Cardiac muscle cell (in vitro differentiated cells and primary cell): Measurements from ENCODE around the gene ARHGAP1. TPM values are rescaled to one million over a fixed set of nuclear protein-coding genes. Genes with fewer than 3 reads are reported as not detected.
A peak's percentile ranks its signal among the peaks of the same experiment; 100 is the strongest.
"Not testable (repeated sequence)": the region's sequence is repeated elsewhere in the genome, so short reads cannot be mapped to it uniquely, and the experiment has no call there.

Experiments
- DNase-seq, 2 donors: peaks; one replicate each; pipeline versions ENCODE4 v3.0.0 to v3.0.0-alpha.2; 2010 to 2017; ENCODE audit warnings: low read depth in 1 of 2, low spot score in 1 of 2
- H3K27ac ChIP-seq: fragments of 200-600 bp; sonication (generic); 2 replicates; pipeline ENCODE4 v1.5.1; 2016
- H3K27me3 ChIP-seq: fragments of 200-600 bp; sonication (generic); 2 replicates; pipeline ENCODE4 v1.6.0; 2016; ENCODE audit warnings: control low read depth
- H3K36me3 ChIP-seq: fragments of 200-600 bp; sonication (generic); 2 replicates; pipeline ENCODE4 v1.5.1; 2016; ENCODE audit warnings: control low read depth
- H3K4me1 ChIP-seq: fragments of 200-600 bp; sonication (generic); 2 replicates; pipeline ENCODE4 v1.8.1; 2017; ENCODE audit warnings: low read depth, mild to moderate bottlenecking, mixed run types
- H3K4me3 ChIP-seq: fragments of 200-600 bp; sonication (generic); 2 replicates; pipeline ENCODE4 v1.5.1; 2016; ENCODE audit warnings: mild to moderate bottlenecking
- H3K9me3 ChIP-seq: fragments of 200-600 bp; sonication (generic); 2 replicates; pipeline ENCODE4 v1.5.1; 2017; ENCODE audit warnings: low read depth, mild to moderate bottlenecking, control low read depth
- polyA plus RNA-seq: library from polyadenylated mRNA; unstranded; fragments of >200 nt; fragmentation: Nextera tagmentation; extraction: Ambion mirVana; gene quantifications from 2 replicates; pipeline ENCODE4 v1.2.1, GENCODE V29; 2016
- total RNA-seq: library from RNA; depleted of rRNA; stranded (reverse); fragments of >200 nt; gene quantifications from 2 replicates; pipeline ENCODE4 v1.2.3, GENCODE V29; 2016
- TF ChIP-seq, protein P1 (sequence below): IDR thresholded peaks from 2 replicates; pipeline ENCODE4 v1.5.1; 2012; ENCODE audit warnings: low read depth, mild to moderate bottlenecking, low read length

ARHGAP1 gene
- total and polyA plus RNA-seq, 2 experiments from 2014 or later, result 59.3 to 149 TPM

DNA sequence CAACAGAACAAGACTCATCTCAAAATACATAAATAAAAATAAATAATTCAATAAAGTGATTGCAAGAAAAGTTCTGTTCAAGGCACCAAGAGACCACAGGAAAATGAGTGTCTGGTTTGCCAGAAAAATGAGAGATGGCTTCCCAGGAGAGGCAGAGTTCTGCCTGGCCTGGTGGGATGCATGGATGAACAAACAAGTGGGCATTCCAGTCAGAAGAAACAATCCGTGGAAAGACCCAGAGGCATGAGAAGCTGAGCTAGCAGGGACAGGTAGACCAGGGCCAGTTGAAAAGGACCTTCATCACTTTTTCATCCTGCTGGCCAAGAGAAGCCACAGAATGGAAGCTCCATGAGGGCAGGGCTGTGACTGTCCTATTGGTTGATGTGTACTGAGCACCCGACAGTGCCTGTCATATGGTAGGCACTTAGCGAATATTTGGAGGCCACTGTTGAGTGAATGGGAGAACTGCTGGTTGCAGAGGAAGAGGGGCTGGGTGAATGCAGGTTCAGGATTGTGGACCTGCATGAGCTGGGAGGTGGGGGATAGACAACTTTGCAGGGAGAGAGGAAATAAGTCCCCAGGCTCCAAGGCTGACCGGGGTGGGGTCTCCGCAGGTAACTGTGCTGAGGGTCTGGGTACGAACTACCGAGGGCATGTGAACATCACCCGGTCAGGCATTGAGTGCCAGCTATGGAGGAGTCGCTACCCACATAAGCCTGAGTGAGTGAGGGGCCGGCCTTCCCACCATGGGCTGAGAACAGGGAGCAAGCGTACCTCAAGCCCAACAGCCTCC is 22.3 kb upstream of the ARHGAP1 start:
- Histone ChIP-seq H3K9me3 (no peaks in the 10 kb centered on the region), H3K27ac (no peak overlapping the region), H3K4me1 (no peaks in the 10 kb centered on the region), H3K4me3 (no peak overlapping the region), H3K36me3 (no peaks in the 10 kb centered on the region), H3K27me3 (no peaks in the 10 kb centered on the region)
- DNase-seq, result no peak
- TF ChIP-seq, protein P1, sequence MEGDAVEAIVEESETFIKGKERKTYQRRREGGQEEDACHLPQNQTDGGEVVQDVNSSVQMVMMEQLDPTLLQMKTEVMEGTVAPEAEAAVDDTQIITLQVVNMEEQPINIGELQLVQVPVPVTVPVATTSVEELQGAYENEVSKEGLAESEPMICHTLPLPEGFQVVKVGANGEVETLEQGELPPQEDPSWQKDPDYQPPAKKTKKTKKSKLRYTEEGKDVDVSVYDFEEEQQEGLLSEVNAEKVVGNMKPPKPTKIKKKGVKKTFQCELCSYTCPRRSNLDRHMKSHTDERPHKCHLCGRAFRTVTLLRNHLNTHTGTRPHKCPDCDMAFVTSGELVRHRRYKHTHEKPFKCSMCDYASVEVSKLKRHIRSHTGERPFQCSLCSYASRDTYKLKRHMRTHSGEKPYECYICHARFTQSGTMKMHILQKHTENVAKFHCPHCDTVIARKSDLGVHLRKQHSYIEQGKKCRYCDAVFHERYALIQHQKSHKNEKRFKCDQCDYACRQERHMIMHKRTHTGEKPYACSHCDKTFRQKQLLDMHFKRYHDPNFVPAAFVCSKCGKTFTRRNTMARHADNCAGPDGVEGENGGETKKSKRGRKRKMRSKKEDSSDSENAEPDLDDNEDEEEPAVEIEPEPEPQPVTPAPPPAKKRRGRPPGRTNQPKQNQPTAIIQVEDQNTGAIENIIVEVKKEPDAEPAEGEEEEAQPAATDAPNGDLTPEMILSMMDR, result no peak

DNA sequence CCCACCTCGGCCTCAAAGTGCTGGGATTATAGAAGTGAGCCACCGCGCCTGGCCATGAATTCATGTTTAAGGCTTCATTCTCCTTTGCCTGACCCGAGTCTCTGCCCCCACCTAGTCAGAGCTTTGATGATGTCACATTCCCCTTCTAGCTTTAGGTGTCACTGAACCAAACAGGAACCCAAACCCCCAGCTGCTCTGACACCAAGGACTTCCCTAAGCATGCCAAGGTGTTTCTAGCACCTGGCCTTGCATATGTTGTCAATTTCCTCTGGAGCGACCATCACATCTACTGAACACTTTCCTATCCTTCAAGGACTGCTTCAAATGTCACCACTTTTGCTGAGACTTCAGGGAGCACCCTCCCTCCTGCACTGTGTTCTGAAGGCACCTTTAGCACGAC is 20.9 kb upstream of the ARHGAP1 start:
- H3K27ac ChIP-seq, result no peak overlapping the region
- TF ChIP-seq, protein P1, result no peak
- no peaks in the 10 kb centered on the region for H3K36me3 ChIP-seq
- no peaks in the 10 kb centered on the region for H3K9me3 ChIP-seq
- H3K4me1 ChIP-seq, result no peaks in the 10 kb centered on the region
- H3K4me3 ChIP-seq, result no peak overlapping the region
- no peak for DNase-seq
- H3K27me3 ChIP-seq, result no peaks in the 10 kb centered on the region

DNA sequence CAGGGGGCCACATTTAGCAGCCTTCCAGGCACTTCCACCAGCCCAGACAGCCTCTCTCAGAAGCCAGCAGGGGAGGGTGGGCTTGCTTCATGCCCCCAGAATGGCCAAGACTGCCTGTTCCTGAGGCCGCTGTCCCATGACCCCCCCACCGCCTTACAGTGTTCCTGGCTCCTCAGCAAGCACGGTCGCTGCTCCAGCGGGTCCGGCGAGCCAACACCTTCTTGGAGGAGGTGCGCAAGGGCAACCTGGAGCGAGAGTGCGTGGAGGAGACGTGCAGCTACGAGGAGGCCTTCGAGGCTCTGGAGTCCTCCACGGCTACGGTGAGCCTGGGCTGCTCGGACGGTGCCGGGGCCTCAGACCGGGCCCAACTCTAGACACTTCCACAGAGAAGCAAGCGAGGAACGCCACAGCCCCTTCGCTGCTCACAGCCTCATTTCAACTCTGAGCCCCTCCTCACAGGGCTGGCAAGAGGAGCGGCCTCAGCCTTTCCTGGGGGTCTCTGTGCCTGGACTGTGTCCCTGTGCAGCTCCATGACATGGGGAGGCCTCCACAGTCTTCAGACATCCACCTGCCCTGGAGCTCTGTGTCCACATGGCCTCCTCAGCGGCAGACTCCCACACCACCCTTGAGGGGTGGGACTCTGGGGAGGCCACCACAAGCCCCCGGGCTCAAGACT is 19.3 kb upstream of the ARHGAP1 start:
- TF ChIP-seq, protein P1, result no peak
- Histone ChIP-seq H3K4me1 (no peaks in the 10 kb centered on the region), H3K36me3 (no peaks in the 10 kb centered on the region), H3K9me3 (no peaks in the 10 kb centered on the region), H3K27ac (no peak overlapping the region), H3K4me3 (no peak overlapping the region), H3K27me3 (no peaks in the 10 kb centered on the region)
- DNase-seq, result no peak

DNA sequence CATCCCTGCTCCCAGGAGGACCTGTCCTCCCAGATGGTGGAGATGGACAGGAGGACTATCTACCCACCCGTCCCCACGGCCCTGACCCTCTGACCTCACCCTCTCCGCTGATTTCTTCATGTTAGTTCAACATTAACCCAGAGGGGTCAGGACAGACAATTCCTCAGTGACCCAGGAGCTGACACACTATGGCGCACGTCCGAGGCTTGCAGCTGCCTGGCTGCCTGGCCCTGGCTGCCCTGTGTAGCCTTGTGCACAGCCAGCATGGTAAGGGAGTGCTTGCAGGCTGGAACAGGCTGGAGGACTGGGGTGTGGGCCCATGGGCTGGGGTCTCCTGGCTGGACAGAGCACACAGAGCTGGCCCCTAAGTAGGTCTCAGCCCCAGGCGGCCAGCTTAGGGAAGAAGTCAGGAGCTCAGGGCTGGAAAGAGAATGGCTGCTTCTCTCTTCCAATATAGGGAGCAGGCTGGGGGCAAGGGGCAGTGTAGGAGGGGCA is 18.7 kb upstream of the ARHGAP1 start, which contains the start of gene F2:
Gene F2 (plus strand): TSS at position 166 of the 495 bp plus-strand sequence. CDS start 23 bp downstream, at position 189.
- Histone ChIP-seq H3K4me1 (no peaks in the 10 kb centered on the region), H3K36me3 (no peaks in the 10 kb centered on the region), H3K27ac (no peak within 1 kb of the TSS), H3K9me3 (no peaks in the 10 kb centered on the region), H3K27me3 (no peaks in the 10 kb centered on the region), H3K4me3 (no peak within 1 kb of the TSS)
- TF ChIP-seq, protein P1, result no peak
- DNase-seq, result no peak

DNA sequence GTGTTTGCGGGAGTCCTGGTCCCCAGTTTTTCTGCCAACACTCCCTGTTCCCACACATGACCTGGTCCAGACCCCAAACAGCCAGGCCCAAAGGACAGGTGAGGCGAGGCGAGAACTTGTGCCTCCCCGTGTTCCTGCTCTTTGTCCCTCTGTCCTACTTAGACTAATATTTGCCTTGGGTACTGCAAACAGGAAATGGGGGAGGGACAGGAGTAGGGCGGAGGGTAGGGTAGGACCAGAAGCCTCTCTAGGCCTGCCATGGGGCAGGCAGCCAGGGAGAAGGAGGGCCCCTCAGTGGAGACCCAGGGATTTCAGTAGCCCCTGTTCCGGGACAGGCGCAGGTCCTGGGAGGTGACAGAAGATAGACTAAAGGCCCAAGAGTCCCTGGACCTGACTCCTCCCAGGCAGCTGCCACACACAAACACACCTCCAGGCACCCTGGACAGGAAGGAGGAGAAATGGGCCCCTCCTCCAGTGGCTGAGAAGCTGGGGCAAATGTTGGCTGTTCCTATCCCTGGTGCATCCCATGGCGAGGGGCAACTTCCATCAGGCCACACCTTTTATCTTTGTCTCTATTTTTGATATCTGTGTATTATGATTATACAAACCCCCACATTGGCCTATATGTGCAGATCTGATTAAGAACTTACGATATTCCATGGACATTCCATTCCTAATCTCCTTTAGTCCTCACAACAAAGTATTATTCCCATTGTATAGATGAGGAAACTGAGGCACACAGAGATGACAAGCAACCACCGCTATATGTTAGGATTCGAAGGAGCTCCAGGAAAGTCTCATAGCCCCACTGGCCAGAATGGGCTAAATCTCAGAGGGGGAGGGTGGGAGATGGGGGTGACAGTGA is 18.0 kb upstream of the ARHGAP1 start:
- Histone ChIP-seq H3K4me1 (no peaks in the 10 kb centered on the region), H3K27me3 (no peaks in the 10 kb centered on the region), H3K36me3 (no peaks in the 10 kb centered on the region), H3K27ac (no peak overlapping the region), H3K9me3 (no peaks in the 10 kb centered on the region), H3K4me3 (no peak overlapping the region)
- TF ChIP-seq, protein P1, result no peak
- DNase-seq, result peak in 1 of 2 donors; percentile 33

DNA sequence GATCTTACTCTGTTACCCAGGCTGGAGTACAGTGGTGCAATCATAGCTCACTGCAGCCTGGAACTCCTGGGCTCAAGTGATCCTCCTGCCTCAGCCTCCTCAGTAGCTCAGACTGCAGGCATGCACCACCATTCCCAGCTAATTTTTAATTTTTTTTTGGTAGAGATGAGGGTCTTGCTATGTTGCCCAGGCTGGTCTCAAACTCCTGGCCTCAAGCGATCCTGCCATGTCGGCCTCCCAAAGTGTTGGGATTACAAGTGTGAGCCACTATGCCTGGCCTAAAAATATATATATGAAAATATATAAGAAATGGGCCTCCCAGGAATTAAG is 17.4 kb upstream of the ARHGAP1 start:
- not testable (repeated sequence) for DNase-seq, H3K27ac ChIP-seq, H3K4me3 ChIP-seq, H3K27me3 ChIP-seq, H3K36me3 ChIP-seq, H3K4me1 ChIP-seq, H3K9me3 ChIP-seq
